BLaER1 treated with 17β-estradiol and CSF1 and Interleukin-3, amounts not matched to agents 10 nM and 100 nM (cell line): Measurements from ENCODE around the gene TEN1.

Experiments
- H3K27ac ChIP-seq, 11 experiments: shearing (Covaris generic); formaldehyde crosslinking; 2 replicates each; pipeline ENCODE4 v1.8.1; 2022
- H3K27me3 ChIP-seq, 11 experiments: shearing (Covaris generic); formaldehyde crosslinking; 2 replicates each; pipeline ENCODE4 v1.8.1; 2022
- H3K36me3 ChIP-seq, 11 experiments: shearing (Covaris generic); formaldehyde crosslinking; 2 replicates each; pipeline ENCODE4 v1.8.1; 2022
- H3K4me1 ChIP-seq, 10 experiments: shearing (Covaris generic); formaldehyde crosslinking; 2 replicates each; pipeline ENCODE4 v1.8.1; 2022
- H3K4me2 ChIP-seq, 11 experiments: shearing (Covaris generic); formaldehyde crosslinking; 2 replicates each; pipeline ENCODE4 v1.8.1; 2022
- H3K4me3 ChIP-seq, 10 experiments: shearing (Covaris generic); formaldehyde crosslinking; 2 replicates each; pipeline ENCODE4 v1.8.1; 2022
- H3K9ac ChIP-seq, 11 experiments: shearing (Covaris generic); formaldehyde crosslinking; 2 replicates each; pipeline ENCODE4 v1.8.1; 2022
- H3K9me3 ChIP-seq, 11 experiments: shearing (Covaris generic); formaldehyde crosslinking; replicated peaks in 1 of 11; 2 replicates each; pipeline ENCODE4 v1.8.1; 2022
- H4K20me1 ChIP-seq, 11 experiments: shearing (Covaris generic); formaldehyde crosslinking; 2 replicates each; pipeline ENCODE4 v1.8.1; 2022
- Cebpa-rat ChIP-seq, 11 experiments: shearing (Covaris generic); IDR thresholded peaks; 2 replicates each; pipeline ENCODE4 v1.8.1; 2022

TEN1 gene, protein sequence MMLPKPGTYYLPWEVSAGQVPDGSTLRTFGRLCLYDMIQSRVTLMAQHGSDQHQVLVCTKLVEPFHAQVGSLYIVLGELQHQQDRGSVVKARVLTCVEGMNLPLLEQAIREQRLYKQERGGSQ

DNA sequence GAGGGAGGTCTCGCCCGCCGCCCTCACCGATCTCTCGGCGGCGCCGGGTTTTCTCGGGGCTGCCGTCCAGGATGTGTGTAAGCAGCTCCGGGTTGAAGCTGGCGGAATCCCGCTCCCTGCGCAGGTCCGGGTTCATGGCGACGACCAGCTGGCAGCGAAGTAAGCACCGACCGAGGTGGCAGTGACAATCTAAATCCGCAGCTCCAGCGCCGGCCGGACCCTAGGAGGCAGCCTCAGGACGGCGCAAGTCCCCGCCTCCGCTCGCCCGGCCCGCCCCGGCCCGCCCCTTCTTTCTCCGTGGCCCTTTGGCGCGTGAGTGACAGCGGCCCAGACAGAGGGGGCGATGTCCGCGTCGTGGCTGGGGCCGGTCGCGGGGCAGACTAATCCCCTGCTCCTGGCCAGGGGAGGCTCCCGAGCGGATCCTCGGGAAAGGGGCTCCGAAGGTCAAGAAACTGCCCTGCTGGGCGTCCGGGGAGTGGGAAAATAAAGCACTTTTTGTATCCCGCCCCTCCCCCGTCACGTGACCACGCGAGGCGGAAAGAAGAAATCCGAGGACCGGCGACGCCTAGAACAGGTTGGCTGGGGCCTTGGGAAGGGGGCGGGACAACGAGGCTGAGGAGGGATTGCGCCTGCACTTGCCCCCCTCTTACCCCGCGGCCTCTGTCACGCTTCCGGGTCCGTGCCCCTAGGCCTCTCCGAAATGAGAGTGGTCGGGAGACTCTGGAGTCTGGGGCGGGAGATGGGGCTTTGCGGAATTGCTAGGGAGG lies at the start of gene TEN1, which contains the start of gene ACOX1:
TSS of gene TEN1 (plus strand) at position 303 of the 767 bp plus-strand sequence. CDS start 6,953 bp downstream, outside the sequence.
TSS of gene ACOX1 (minus strand) at position 229 of the 767 bp plus-strand sequence. CDS start at position 136, 93 bp downstream.
- TF ChIP-seq Cebpa-rat (IDR thresholded peaks at IDR 0.05) = no peak
- Histone ChIP-seq H3K9me3 (no peaks in the 10 kb centered on the region), H3K4me3 (peak within 1 kb of the TSS; percentile 76 to 97 (median 86)), H3K36me3 (peaks cover 0 to 26% (median 7%) of the 10 kb centered on the region in 11 experiments; a peak in 12 of 22 replicates), H3K4me1 (peaks cover 38 to 74% (median 51%) of the 10 kb centered on the region in 10 experiments), H3K4me2 (peak within 1 kb of the TSS; percentile 74 to 97 (median 90)), H3K27me3 (no peaks in the 10 kb centered on the region), H3K27ac (peak within 1 kb of the TSS; percentile 94 to 99 (median 98)), H4K20me1 (no peaks in the 10 kb centered on the region; a peak in 1 of 22 replicates), H3K9ac (peak within 1 kb of the TSS; percentile 89 to 98 (median 96))

DNA sequence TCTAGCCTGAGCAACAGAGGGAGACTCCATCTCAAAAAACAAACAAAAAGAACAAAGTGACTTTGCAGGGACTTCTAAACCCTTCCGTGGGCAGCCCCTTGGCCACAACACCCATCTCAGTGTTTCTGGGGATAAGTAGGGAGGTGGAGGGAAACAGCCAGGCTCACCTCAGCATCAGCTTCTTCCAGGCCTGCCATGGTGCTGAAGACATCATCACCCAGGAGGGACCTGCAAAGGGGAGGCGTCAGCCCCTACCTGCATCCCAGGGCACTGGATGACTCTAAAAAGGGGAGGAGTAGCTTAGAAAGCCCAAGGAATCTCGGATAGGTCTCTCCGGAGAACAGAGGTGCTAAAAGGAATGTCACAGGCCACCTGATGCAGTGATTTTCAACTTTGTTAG lies 48.0 kb upstream of the TEN1 start:
- peaks cover 0 to 4% (median 0%) of the 10 kb centered on the region in 11 experiments; a peak in 1 of 22 replicates for H3K36me3 ChIP-seq
- H4K20me1 ChIP-seq = no peaks in the 10 kb centered on the region
- peaks cover 0 to 14% (median 0%) of the 10 kb centered on the region in 10 experiments; a peak in 7 of 20 replicates for H3K4me1 ChIP-seq
- H3K27me3 ChIP-seq = no peaks in the 10 kb centered on the region
- H3K4me2 ChIP-seq = 0 out of 22 replicates have a peak overlapping the region, but pooled peaks of 2 of the 11 experiments have one; percentile 10 to 15
- no peak overlapping the region for H3K27ac ChIP-seq
- no peaks in the 10 kb centered on the region for H3K9me3 ChIP-seq
- H3K9ac ChIP-seq = no peak overlapping the region
- TF ChIP-seq Cebpa-rat (IDR thresholded peaks at IDR 0.05) = no peak
- no peak overlapping the region for H3K4me3 ChIP-seq

DNA sequence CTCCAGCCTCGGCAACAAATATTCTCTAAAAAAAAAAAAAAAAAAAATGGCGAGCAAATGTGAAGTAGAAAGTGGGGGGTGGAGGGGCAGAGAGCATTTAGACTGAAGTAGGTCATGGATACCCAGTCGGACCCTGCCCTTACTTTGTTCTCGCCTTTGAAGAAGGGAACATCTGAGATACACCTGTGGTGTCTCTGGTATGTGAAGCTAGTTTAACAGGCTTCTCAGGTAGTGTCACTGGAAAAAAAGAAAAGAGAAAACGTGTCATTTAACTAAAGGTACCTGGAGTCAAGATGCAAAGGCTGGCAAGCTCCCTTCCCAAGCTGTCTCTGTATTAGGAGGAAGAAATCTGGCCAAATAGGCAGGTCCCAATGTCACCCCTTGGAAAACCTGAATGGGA lies 46.2 kb upstream of the TEN1 start:
- Histone ChIP-seq H3K27me3 (no peaks in the 10 kb centered on the region), H3K9me3 (no peaks in the 10 kb centered on the region), H3K36me3 (peaks cover 0 to 4% (median 0%) of the 10 kb centered on the region in 11 experiments; a peak in 1 of 22 replicates), H3K9ac (no peak overlapping the region), H3K4me2 (no peak overlapping the region), H4K20me1 (no peaks in the 10 kb centered on the region), H3K4me1 (peaks cover 0 to 7% (median 0%) of the 10 kb centered on the region in 10 experiments; a peak in 4 of 20 replicates), H3K27ac (no peak overlapping the region), H3K4me3 (no peak overlapping the region)
- no peak for TF ChIP-seq Cebpa-rat (IDR thresholded peaks at IDR 0.05)

DNA sequence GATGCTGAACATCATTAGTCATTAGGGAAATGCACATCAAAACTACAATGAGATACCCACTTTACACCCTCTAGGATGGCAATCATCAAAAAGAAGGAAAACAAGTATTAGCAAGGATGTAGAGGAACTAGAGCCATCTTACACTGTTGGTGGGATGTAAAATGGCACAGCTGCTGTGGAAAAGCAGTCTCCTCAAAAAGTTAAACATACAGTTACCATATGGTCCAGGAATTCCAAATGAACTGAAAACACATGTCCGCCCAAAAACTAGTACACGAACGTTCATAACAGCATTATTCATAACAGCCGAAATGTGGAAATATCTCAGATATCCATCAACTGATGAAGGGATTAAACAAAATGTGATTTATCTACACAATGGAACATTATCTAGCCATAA lies 45.2 kb upstream of the TEN1 start:
- Histone ChIP-seq H3K36me3 (peaks cover 0 to 4% (median 0%) of the 10 kb centered on the region in 11 experiments; a peak in 1 of 22 replicates), H3K27me3 (no peaks in the 10 kb centered on the region), H3K27ac (no peak overlapping the region), H3K9ac (no peak overlapping the region), H3K4me1 (peaks cover 0 to 7% (median 0%) of the 10 kb centered on the region in 10 experiments; a peak in 2 of 20 replicates), H3K9me3 (no peaks in the 10 kb centered on the region), H3K4me3 (no peak overlapping the region), H4K20me1 (no peaks in the 10 kb centered on the region), H3K4me2 (no peak overlapping the region)
- no peak for TF ChIP-seq Cebpa-rat (IDR thresholded peaks at IDR 0.05)

DNA sequence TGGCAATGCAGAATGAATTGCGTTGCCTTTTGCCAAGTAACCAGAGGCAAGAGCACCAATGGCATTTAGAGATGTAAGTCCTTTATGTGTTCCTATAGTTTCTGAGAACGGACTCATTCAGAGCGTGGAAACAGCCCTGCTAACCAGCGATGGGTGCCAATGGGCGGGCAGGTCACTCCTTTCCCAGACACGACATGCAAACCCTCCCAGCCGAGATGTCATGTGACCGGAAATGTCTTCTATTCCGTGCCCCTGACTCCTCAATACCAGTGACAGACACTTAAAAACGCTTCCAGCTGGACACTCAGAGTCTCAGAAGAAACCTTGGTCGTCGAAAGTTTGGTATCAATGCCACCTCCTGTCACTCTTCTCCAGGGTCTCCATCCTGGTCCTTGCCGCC lies 41.4 kb upstream of the TEN1 start:
- Histone ChIP-seq H4K20me1 (no peaks in the 10 kb centered on the region), H3K4me1 (peaks cover 13 to 20% (median 18%) of the 10 kb centered on the region in 10 experiments), H3K4me2 (no peak overlapping the region), H3K9me3 (no peaks in the 10 kb centered on the region), H3K9ac (no peak overlapping the region), H3K27me3 (no peaks in the 10 kb centered on the region), H3K36me3 (peaks cover 0 to 1% (median 0%) of the 10 kb centered on the region in 11 experiments; a peak in 3 of 22 replicates), H3K27ac (no peak overlapping the region), H3K4me3 (no peak overlapping the region)
- TF ChIP-seq Cebpa-rat (IDR thresholded peaks at IDR 0.05) = no peak

DNA sequence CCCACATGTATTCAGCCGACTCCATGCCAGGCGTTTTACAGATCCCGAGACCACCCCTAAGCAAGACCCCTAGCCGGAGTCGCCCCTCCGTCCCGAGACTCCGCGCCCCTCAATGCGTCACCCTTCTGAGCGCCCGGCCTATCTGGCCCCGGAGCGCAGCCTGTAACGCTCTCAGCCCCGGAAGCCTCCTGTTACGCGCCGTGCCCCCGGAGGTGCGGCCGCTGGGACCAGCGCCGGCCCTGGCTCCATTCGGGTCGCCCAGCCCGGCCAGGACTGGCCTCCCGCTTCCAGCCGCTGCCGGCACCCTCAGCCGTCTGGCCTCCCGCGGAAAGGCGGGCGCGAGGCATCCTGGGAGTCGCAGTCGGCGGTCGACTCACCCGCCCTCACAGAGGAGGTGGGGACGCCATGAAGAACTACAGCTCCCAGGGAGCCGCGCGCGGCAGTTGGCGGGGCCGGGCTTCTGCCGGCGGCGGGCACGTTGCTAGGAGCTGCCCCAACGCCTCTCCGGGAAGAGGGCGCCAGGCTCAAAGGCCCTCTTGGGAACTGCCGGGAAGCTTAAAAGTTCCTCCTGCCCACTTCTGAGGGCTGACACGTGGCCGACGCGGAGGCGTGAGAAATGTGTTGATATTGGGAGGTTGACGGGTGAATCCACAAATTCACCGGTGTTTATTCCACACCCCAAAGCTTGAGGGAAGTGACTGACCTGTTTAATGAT lies 38.2 kb upstream of the TEN1 start, which contains the start of gene FBF1:
TSS of gene FBF1 (minus strand) at position 316 of the 715 bp plus-strand sequence. CDS start 2,893 bp downstream, outside the sequence.
- peak within 1 kb of the TSS; percentile 66 to 85 (median 76) for H3K4me3 ChIP-seq
- H3K9me3 ChIP-seq = no peaks in the 10 kb centered on the region
- H3K9ac ChIP-seq = peak within 1 kb of the TSS; percentile 78 to 92 (median 85)
- H3K27ac ChIP-seq = peak within 1 kb of the TSS; percentile 57 to 83 (median 74)
- no peaks in the 10 kb centered on the region for H3K27me3 ChIP-seq
- H3K4me2 ChIP-seq = peak within 1 kb of the TSS; percentile 82 to 98 (median 93)
- H3K4me1 ChIP-seq = peaks cover 13 to 20% (median 18%) of the 10 kb centered on the region in 10 experiments
- no peaks in the 10 kb centered on the region for H4K20me1 ChIP-seq
- no peak for TF ChIP-seq Cebpa-rat (IDR thresholded peaks at IDR 0.05)
- peaks cover 8 to 32% (median 20%) of the 10 kb centered on the region in 11 experiments for H3K36me3 ChIP-seq

DNA sequence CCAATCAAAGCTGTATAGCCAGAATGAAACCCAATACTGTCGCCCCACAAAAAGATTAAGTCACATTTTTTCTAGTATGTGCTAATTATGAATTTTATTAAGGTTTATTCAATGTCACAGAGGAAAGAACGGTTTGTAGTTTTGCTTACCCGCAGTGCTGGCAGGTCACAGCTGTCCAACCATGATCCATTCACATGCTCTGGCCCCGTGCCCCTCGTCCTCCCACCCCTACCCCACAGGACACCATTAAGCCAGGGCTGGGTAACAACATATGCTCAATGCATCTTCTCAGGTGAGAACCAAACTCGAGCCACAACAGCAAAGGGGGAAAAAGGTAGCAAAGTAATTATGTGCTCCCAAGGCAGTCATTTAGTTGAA lies 37.6 kb upstream of the TEN1 start:
- Histone ChIP-seq H3K27me3 (no peaks in the 10 kb centered on the region), H3K4me3 (peak overlapping the region in 9 of 10 experiments; percentile 68 to 85 (median 76); a peak in 14 of 20 replicates), H4K20me1 (no peaks in the 10 kb centered on the region), H3K9me3 (no peaks in the 10 kb centered on the region), H3K4me2 (peak overlapping the region; percentile 59 to 98 (median 93)), H3K9ac (peak overlapping the region in 9 of 11 experiments; percentile 78 to 92 (median 85); a peak in 14 of 22 replicates), H3K27ac (peak overlapping the region in 4 of 11 experiments; percentile 33 to 79 (median 72); a peak in 6 of 22 replicates), H3K36me3 (peaks cover 12 to 37% (median 25%) of the 10 kb centered on the region in 11 experiments), H3K4me1 (peaks cover 13 to 20% (median 18%) of the 10 kb centered on the region in 10 experiments)
- no peak for TF ChIP-seq Cebpa-rat (IDR thresholded peaks at IDR 0.05)

DNA sequence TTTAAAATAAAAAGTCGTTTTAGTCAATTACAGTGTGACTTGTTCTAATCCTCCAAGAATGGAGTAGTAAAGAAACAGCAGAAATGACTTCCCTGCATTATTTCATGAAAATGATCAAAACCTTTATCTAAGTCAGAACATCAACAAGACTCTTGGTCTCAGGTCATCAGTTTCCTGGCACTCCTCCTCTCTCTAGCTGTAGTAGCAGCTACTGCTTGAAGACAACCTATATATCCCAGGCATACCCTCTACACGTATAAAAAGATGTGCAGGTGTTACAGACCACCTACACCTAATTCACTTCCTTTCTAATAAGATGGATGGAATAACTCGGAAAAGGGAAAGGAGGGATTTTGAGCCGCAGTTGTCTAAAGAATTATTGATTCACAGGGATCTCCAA lies 36.6 kb upstream of the TEN1 start:
- Histone ChIP-seq H3K9me3 (no peaks in the 10 kb centered on the region), H3K27me3 (no peaks in the 10 kb centered on the region), H3K36me3 (peaks cover 22 to 47% (median 36%) of the 10 kb centered on the region in 11 experiments), H3K4me3 (no peak overlapping the region), H3K4me2 (no peak overlapping the region), H4K20me1 (no peaks in the 10 kb centered on the region; a peak in 1 of 22 replicates), H3K27ac (no peak overlapping the region), H3K4me1 (peaks cover 13 to 20% (median 18%) of the 10 kb centered on the region in 10 experiments), H3K9ac (no peak overlapping the region)
- no peak for TF ChIP-seq Cebpa-rat (IDR thresholded peaks at IDR 0.05)
